ENCODE data around the gene PDGFD. TPM values are rescaled to one million over a fixed set of nuclear protein-coding genes. Genes with fewer than 3 reads are reported as not detected.

Gene PDGFD
- 10 to 100 TPM; 26.0 to 72.4 (median 29.6) TPM for total RNA-seq

- Histone ChIP-seq H3K27me3 (no peaks in the 10 kb centered on the region), H3K4me1 (peaks cover 0 to 23% (median 9%) of the 10 kb centered on the region in 4 donors), H3K27ac (peak within 1 kb of the TSS in 2 of 4 donors; percentile 13 to 65), H3K36me3 (no peaks in the 10 kb centered on the region), H3K9me3 (no peaks in the 10 kb centered on the region), H3K4me3 (peak within 1 kb of the TSS; percentile 36 to 69 (median 48))
- peak in 1 of 2 donors; percentile 44 for TF ChIP-seq EP300 (IDR thresholded peaks at IDR 0.05)
- TF ChIP-seq, protein P1, sequence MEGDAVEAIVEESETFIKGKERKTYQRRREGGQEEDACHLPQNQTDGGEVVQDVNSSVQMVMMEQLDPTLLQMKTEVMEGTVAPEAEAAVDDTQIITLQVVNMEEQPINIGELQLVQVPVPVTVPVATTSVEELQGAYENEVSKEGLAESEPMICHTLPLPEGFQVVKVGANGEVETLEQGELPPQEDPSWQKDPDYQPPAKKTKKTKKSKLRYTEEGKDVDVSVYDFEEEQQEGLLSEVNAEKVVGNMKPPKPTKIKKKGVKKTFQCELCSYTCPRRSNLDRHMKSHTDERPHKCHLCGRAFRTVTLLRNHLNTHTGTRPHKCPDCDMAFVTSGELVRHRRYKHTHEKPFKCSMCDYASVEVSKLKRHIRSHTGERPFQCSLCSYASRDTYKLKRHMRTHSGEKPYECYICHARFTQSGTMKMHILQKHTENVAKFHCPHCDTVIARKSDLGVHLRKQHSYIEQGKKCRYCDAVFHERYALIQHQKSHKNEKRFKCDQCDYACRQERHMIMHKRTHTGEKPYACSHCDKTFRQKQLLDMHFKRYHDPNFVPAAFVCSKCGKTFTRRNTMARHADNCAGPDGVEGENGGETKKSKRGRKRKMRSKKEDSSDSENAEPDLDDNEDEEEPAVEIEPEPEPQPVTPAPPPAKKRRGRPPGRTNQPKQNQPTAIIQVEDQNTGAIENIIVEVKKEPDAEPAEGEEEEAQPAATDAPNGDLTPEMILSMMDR (IDR thresholded peaks at IDR 0.05): peak; percentile 10 to 59 (median 31)
- no peak for TF ChIP-seq POLR2A (IDR thresholded peaks at IDR 0.05)
- WGBS, 2 donors: 1% methylated on average over 18 to 36 of the region's 37 CpGs
- DNase-seq (ENCODE audit: low spot score in 2 of 2): peak; percentile 21 to 28
These were observed at the start of gene PDGFD for GRCh38 chr11:104164028-104164520. TSS of gene PDGFD (minus strand) at chr11:104164147.

DNA sequence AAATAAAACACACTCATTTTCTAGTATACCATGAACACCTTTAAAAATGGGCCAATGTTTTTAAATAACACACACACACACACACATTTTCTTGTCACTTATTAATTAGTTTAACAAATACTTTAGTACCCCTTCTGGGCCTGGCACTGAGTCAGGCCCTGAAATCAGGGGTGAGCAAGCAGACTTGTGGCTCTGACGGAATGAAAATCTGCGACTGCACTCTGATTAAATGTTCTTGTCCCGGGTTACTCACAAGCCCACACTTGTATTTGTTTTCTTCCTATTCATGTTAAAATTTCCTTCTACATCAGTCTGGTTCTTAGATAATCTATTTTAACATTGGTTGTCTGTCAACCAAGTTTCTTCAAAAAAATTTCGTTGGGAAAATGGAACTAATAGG is 43.0 kb upstream of the PDGFD start:
- H3K27me3 ChIP-seq: no peaks in the 10 kb centered on the region
- H3K27ac ChIP-seq: no peak overlapping the region
- H3K36me3 ChIP-seq: no peaks in the 10 kb centered on the region
- TF ChIP-seq EP300 (IDR thresholded peaks at IDR 0.05): no peak
- no peak for TF ChIP-seq POLR2A (IDR thresholded peaks at IDR 0.05)
- TF ChIP-seq, protein P1 (IDR thresholded peaks at IDR 0.05): no peak
- DNase-seq (ENCODE audit: low spot score in 2 of 2): no peak
- no peak overlapping the region for H3K4me3 ChIP-seq
- H3K4me1 ChIP-seq: no peaks in the 10 kb centered on the region
- H3K9me3 ChIP-seq: peaks cover 0 to 7% (median 0%) of the 10 kb centered on the region in 4 donors
- WGBS, 2 donors: 72 to 76% methylated on average over 4 of the region's 4 CpGs

DNA sequence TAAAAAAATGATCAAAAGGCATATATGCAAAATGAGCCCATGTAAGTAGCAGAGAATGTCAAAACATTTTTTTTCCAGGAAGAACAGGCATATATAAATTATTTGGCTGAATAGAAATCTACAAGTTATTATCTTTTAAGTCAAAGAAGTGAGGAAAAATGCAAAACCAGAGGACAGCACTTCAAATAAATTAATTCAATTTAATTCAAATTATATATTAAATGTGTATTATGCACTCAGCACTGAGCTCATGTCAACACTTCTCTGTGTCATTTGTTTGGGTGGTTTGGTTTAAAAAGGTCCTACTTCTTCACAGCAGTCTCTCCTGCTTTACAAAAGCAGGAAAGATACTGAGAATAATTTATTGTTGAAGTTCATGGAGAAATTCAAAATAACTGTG is 41.9 kb upstream of the PDGFD start:
- TF ChIP-seq POLR2A (IDR thresholded peaks at IDR 0.05) (no peak), EP300 (IDR thresholded peaks at IDR 0.05) (no peak)
- TF ChIP-seq, protein P1 (IDR thresholded peaks at IDR 0.05): no peak
- DNase-seq (ENCODE audit: low spot score in 2 of 2): no peak
- Histone ChIP-seq H3K36me3 (no peaks in the 10 kb centered on the region), H3K27me3 (no peaks in the 10 kb centered on the region), H3K4me1 (no peaks in the 10 kb centered on the region), H3K27ac (no peak overlapping the region), H3K4me3 (no peak overlapping the region), H3K9me3 (peaks cover 0 to 6% (median 0%) of the 10 kb centered on the region in 4 donors)

DNA sequence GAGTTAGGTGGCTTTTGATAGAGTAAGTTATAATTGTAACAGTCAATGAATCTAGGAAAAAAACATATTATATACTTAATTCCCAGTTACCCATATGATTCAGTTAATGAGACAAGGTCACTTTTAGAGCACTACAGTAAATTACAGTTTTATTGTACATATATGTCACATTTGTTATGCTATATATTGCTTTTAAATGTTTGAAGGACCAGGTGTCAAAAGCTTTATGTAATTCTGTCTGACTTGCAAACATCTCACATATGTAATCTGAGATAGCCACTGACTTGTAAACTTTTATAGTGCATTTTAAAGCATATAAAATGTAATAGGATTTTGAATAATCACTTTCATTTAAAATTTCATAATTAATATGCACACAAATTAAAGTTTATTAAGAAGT is 36.7 kb upstream of the PDGFD start:
- Histone ChIP-seq H3K27me3 (no peaks in the 10 kb centered on the region), H3K27ac (no peak overlapping the region), H3K9me3 (no peaks in the 10 kb centered on the region), H3K4me1 (no peaks in the 10 kb centered on the region), H3K36me3 (no peaks in the 10 kb centered on the region), H3K4me3 (no peak overlapping the region)
- DNase-seq (ENCODE audit: low spot score in 2 of 2): no peak
- no peak for TF ChIP-seq POLR2A (IDR thresholded peaks at IDR 0.05)
- no peak for TF ChIP-seq EP300 (IDR thresholded peaks at IDR 0.05)
- TF ChIP-seq, protein P1 (IDR thresholded peaks at IDR 0.05): no peak

- 45 to 50% methylated on average over 1 of the region's 1 CpG for WGBS, 2 donors
- H3K36me3 ChIP-seq: no peaks in the 10 kb centered on the region
- TF ChIP-seq POLR2A (IDR thresholded peaks at IDR 0.05): no peak
- no peak for TF ChIP-seq EP300 (IDR thresholded peaks at IDR 0.05)
- TF ChIP-seq, protein P1 (IDR thresholded peaks at IDR 0.05): no peak
These were observed 35.1 kb upstream of the PDGFD start for GRCh38 chr11:104199053-104199452.

More at GRCh38 chr11:104199053-104199452, 35.1 kb upstream of the PDGFD start:
- Histone ChIP-seq H3K27ac (no peak overlapping the region), H3K4me1 (no peaks in the 10 kb centered on the region), H3K27me3 (no peaks in the 10 kb centered on the region), H3K4me3 (no peak overlapping the region), H3K9me3 (no peaks in the 10 kb centered on the region)
- no peak for DNase-seq (ENCODE audit: low spot score in 2 of 2)

All from tibial nerve (tissue), 4 donors.